B cell (primary cell): ENCODE measurements around the gene DIPK1B.

Experiments used
- EZH2 ChIP-seq: IDR thresholded peaks from 2 replicates; pipeline ENCODE4 v1.6.1; 2012; ENCODE audit warnings: borderline replicate concordance, low read depth, mild to moderate bottlenecking, moderate library complexity, low read length; ENCODE audit not compliant: insufficient read depth, poor library complexity, severe bottlenecking
- TF ChIP-seq, protein P1 (sequence below): fragments of 200-600 bp; IDR thresholded peaks from one replicate; pipeline ENCODE4 v1.8.0; 2022; ENCODE audit warnings: antibody characterized with exemption, mild to moderate bottlenecking

DNA sequence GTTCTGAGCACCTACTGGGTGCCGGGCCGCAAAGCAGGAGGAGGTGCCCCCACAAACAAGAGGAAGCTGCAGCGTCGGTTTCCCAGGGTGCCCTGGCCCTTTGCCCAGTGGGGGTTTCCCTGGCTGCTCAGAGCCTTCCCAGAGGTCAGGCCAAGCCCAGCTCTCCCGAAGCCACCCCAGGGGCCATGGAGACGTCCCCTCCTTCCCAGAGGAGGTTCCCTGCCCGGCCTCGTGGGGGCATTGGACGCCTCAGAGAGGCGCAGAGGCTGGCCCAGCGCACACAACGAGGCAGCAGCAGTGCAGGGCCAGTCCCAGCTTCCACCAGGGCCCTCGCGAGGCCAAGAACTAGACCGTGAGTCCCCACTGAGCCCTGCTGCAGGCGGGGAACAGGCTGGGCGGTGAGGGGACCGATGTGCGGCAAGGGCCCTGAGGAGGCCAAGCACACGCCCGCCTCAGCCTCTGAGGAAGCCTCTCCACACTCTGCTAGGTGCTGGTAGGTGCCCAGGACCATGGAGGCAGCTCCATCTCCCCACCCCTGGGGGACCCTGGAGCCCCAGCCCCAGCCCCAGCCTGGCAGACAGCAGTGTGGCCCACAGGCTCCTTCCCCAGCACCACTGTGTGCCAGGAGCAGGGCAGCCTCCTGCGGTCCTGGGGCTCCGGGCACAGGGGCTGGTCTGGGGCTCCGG is 7.0 kb downstream of the DIPK1B start:
- TF ChIP-seq, protein P1, sequence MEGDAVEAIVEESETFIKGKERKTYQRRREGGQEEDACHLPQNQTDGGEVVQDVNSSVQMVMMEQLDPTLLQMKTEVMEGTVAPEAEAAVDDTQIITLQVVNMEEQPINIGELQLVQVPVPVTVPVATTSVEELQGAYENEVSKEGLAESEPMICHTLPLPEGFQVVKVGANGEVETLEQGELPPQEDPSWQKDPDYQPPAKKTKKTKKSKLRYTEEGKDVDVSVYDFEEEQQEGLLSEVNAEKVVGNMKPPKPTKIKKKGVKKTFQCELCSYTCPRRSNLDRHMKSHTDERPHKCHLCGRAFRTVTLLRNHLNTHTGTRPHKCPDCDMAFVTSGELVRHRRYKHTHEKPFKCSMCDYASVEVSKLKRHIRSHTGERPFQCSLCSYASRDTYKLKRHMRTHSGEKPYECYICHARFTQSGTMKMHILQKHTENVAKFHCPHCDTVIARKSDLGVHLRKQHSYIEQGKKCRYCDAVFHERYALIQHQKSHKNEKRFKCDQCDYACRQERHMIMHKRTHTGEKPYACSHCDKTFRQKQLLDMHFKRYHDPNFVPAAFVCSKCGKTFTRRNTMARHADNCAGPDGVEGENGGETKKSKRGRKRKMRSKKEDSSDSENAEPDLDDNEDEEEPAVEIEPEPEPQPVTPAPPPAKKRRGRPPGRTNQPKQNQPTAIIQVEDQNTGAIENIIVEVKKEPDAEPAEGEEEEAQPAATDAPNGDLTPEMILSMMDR, result no peak
- no peak for TF ChIP-seq EZH2
